Measurements from ENCODE around the gene GAS2L3. TPM values are rescaled to one million over a fixed set of nuclear protein-coding genes. Genes with fewer than 3 reads are reported as not detected.

The GAS2L3 gene
- total and polyA plus RNA-seq, 2 experiments from 2014 or later, result 6.1 to 9.8 TPM

DNA sequence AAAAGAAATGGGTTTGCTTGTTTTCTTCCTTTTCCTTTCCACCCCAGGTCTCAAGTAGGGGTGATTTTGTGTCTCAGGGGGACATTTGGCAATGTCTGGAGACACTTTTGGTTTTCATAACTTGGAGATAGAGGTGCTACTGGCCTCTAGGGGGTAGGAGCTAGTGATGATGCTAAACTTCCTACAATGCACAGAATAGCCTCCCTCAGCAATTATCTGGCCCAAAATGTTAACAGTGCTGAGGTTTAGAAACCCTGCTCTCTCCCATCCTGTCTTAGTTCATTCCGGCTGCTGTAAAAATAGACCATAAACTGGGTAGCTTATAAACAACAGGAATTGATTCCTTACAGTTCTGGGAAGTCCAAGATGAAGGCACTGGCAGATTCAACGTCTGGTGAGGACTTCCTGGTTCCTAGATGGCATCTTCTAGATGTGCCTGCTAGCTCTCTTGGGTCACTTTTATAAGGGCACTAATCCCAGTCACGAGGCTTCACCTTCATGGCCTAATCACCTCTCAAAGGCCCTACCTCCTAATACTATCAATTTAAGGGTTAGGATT is 7.4 kb upstream of the GAS2L3 start:
- no peak overlapping the region for H2AFZ ChIP-seq
- in situ Hi-C loops (cut with MboI), result no loop called here
- no peak for DNase-seq

DNA sequence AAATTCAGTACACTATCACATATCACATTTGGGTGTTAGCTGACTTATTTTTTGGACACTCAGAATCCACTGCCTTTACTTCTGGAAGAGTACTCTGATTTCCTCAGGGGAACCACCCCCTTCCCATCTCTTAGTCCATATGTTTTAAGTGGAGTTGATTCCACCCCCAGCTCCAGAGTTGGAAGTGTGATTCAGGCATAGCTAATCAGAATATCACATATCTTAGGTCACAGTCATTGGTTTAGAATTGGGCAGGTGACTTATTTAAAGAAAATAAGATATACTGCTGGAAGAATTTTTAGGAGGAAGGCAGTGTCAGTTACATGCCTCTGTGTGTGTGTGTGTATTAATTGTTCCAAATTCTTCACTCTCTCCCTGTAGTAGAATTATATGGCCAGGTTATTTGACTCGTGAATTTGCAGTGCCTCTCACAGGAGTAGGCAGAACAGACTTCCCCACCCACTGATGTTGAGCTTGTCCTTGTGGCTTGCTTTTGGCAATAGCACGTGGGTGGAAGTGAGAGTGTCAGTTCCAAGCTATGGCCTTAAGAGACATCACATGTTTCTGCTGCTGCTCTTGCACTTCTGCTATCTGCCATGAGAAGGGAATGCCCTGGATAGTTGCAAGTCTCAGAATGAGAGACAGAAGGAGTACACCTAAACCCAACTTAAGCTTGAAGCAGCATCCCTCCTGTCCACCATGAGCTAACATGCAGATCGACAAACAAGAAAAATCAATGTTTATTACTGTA is 6.4 kb upstream of the GAS2L3 start:
- H3K9ac ChIP-seq, result no peak overlapping the region
- DNase-seq, result peak; percentile 50
- H3K36me3 ChIP-seq (ENCODE audit: low read depth), result no peaks in the 10 kb centered on the region
- no peaks in the 10 kb centered on the region for H4K20me1 ChIP-seq (ENCODE audit: insufficient read depth)
- 0 out of 2 replicates have a peak, but pooled peaks cover 6% of the 10 kb centered on the region for H3F3A ChIP-seq (ENCODE audit: insufficient read depth)
- no peaks in the 10 kb centered on the region for H3K9me2 ChIP-seq (ENCODE audit: insufficient read depth)
- H3K27me3 ChIP-seq (replicated peaks; ENCODE audit: insufficient read depth), result no peaks in the 10 kb centered on the region
- in situ Hi-C loops (cut with MboI), result no loop called here
- 21 to 28% methylated on average over 3 of the region's 3 CpGs for WGBS, 2 experiments (ENCODE audit: low coverage in 1 of 2, low lambda C conversion rate in 2 of 2, missing lambda C conversion rate in 2 of 2)
- no peak overlapping the region for H3K27ac ChIP-seq
- H3K4me3 ChIP-seq, result no peak overlapping the region
- H2AFZ ChIP-seq, result peak overlapping the region; percentile 53
- TF ChIP-seq EZH2phosphoT487 (IDR thresholded peaks at IDR 0.05; ENCODE audit: insufficient read depth, low read depth) (no peak), EZH2 (IDR thresholded peaks at IDR 0.05; ENCODE audit: insufficient read depth, poor library complexity, severe bottlenecking) (no peak)
- H3K4me1 ChIP-seq (ENCODE audit: insufficient read depth), result peaks cover 10% of the 10 kb centered on the region; the same call in 1 of the 2 replicates
- no peaks in the 10 kb centered on the region for H3K79me2 ChIP-seq (ENCODE audit: insufficient read depth)
- H3K4me2 ChIP-seq (ENCODE audit: unreplicated experiment), result no peak overlapping the region
- no peaks in the 10 kb centered on the region for H3K9me3 ChIP-seq (ENCODE audit: low read depth)

More for the DNA sequence above, 7.4 kb upstream of the GAS2L3 start:
- H3F3A ChIP-seq (ENCODE audit: insufficient read depth), result 0 out of 2 replicates have a peak, but pooled peaks cover 6% of the 10 kb centered on the region
- no peaks in the 10 kb centered on the region for H3K9me2 ChIP-seq (ENCODE audit: insufficient read depth)
- H3K79me2 ChIP-seq (ENCODE audit: insufficient read depth), result no peaks in the 10 kb centered on the region
- H3K4me3 ChIP-seq, result no peak overlapping the region
- WGBS, 2 experiments (ENCODE audit: low coverage in 1 of 2, low lambda C conversion rate in 2 of 2, missing lambda C conversion rate in 2 of 2), result 66 to 71% methylated on average over 3 of the region's 3 CpGs
- H3K9me3 ChIP-seq (ENCODE audit: low read depth), result no peaks in the 10 kb centered on the region
- H3K4me1 ChIP-seq (ENCODE audit: insufficient read depth), result peaks cover 10% of the 10 kb centered on the region; the same call in 1 of the 2 replicates
- no peaks in the 10 kb centered on the region for H3K36me3 ChIP-seq (ENCODE audit: low read depth)
- TF ChIP-seq EZH2 (IDR thresholded peaks at IDR 0.05; ENCODE audit: insufficient read depth, poor library complexity, severe bottlenecking), result no peak
- TF ChIP-seq EZH2phosphoT487 (IDR thresholded peaks at IDR 0.05; ENCODE audit: insufficient read depth, low read depth), result no peak
- H3K27ac ChIP-seq, result no peak overlapping the region
- no peaks in the 10 kb centered on the region for H4K20me1 ChIP-seq (ENCODE audit: insufficient read depth)
- H3K9ac ChIP-seq, result no peak overlapping the region
- no peak overlapping the region for H3K4me2 ChIP-seq (ENCODE audit: unreplicated experiment)
- no peaks in the 10 kb centered on the region for H3K27me3 ChIP-seq (replicated peaks; ENCODE audit: insufficient read depth)

DNA sequence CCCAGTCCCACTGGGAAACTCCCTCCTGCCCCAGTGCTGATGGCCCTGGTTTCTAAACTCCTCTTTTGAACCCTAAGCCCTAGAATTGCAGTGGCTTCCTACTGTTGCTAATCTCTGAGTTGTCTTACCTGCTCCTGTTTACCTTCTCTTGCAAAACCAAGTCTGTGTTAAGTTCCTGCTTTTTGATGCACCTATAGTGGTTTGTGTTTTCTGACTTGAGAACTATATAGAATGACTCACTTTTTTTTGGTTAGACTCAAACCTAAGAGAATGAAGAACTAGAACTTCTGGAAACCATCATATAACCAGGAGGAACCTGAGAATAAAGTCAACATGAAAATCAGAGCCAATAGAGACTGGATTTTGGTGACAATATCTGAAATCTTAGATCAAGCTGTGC is 5.5 kb upstream of the GAS2L3 start:
- Histone ChIP-seq H3K36me3 (ENCODE audit: low read depth) (no peaks in the 10 kb centered on the region), H4K20me1 (ENCODE audit: insufficient read depth) (no peaks in the 10 kb centered on the region), H3K4me3 (no peak overlapping the region), H3K9me3 (ENCODE audit: low read depth) (no peaks in the 10 kb centered on the region), H3K27me3 (replicated peaks; ENCODE audit: insufficient read depth) (no peaks in the 10 kb centered on the region), H3K9ac (no peak overlapping the region), H3K9me2 (ENCODE audit: insufficient read depth) (no peaks in the 10 kb centered on the region), H3K27ac (no peak overlapping the region), H2AFZ (no peak overlapping the region), H3F3A (ENCODE audit: insufficient read depth) (0 out of 2 replicates have a peak, but pooled peaks cover 6% of the 10 kb centered on the region), H3K4me2 (ENCODE audit: unreplicated experiment) (no peak overlapping the region), H3K4me1 (ENCODE audit: insufficient read depth) (peaks cover 11% of the 10 kb centered on the region; the same call in 1 of the 2 replicates), H3K79me2 (ENCODE audit: insufficient read depth) (no peaks in the 10 kb centered on the region)
- DNase-seq, result no peak
- no peak for TF ChIP-seq EZH2phosphoT487 (IDR thresholded peaks at IDR 0.05; ENCODE audit: insufficient read depth, low read depth)
- no peak for TF ChIP-seq EZH2 (IDR thresholded peaks at IDR 0.05; ENCODE audit: insufficient read depth, poor library complexity, severe bottlenecking)
- in situ Hi-C loops (cut with MboI), result no loop called here

DNA sequence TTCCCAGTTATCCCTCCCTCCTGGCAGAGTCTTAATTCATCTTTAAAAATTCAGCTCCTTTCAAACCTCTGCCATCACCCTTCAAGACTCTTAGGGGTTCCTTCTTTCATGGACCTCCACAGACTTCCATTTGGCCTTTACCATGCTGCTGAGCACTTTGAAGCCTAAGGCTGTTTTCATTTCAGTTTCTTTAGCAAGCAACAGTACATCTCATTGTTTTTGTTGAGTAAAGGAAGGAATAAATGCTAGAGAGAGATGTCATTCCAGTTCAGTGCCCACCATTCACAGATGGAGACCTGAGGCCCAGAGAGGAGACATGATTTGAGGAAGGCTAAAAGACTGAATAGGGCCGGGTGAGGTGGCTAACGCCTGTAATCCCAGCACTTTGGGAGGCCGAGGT is 1.3 kb upstream of the GAS2L3 start:
- Histone ChIP-seq H3K4me3 (no peak overlapping the region), H3K4me1 (ENCODE audit: insufficient read depth) (peaks cover 24% of the 10 kb centered on the region; the same call in 1 of the 2 replicates), H3F3A (ENCODE audit: insufficient read depth) (0 out of 2 replicates have a peak, but pooled peaks cover 4% of the 10 kb centered on the region), H3K4me2 (ENCODE audit: unreplicated experiment) (no peak overlapping the region), H4K20me1 (ENCODE audit: insufficient read depth) (no peaks in the 10 kb centered on the region), H3K9me2 (ENCODE audit: insufficient read depth) (no peaks in the 10 kb centered on the region), H3K27me3 (replicated peaks; ENCODE audit: insufficient read depth) (no peaks in the 10 kb centered on the region), H2AFZ (no peak overlapping the region), H3K9me3 (ENCODE audit: low read depth) (no peaks in the 10 kb centered on the region), H3K9ac (no peak overlapping the region), H3K79me2 (ENCODE audit: insufficient read depth) (peaks cover 23% of the 10 kb centered on the region), H3K36me3 (ENCODE audit: low read depth) (no peaks in the 10 kb centered on the region), H3K27ac (no peak overlapping the region)
- DNase-seq, result no peak
- TF ChIP-seq EZH2 (IDR thresholded peaks at IDR 0.05; ENCODE audit: insufficient read depth, poor library complexity, severe bottlenecking), result no peak
- no peak for TF ChIP-seq EZH2phosphoT487 (IDR thresholded peaks at IDR 0.05; ENCODE audit: insufficient read depth, low read depth)
- 89 to 94% methylated on average over 3 of the region's 3 CpGs for WGBS, 2 experiments (ENCODE audit: low coverage in 1 of 2, low lambda C conversion rate in 2 of 2, missing lambda C conversion rate in 2 of 2)
- in situ Hi-C loops (cut with MboI), result no loop called here
